Measurements from ENCODE around the gene NOS2.
"Not testable (repeated sequence)": the region's sequence is repeated elsewhere in the genome, so short reads cannot be mapped to it uniquely, and the experiment has no call there.

The NOS2 gene

GRCh38 chr17:27783440-27784350 lies 16.6 kb downstream of the NOS2 start:
- no peak for DNase-seq (ENCODE audit: low read depth)

- DNase-seq (ENCODE audit: low read depth) = no peak
Observed at GRCh38 chr17:27782791-27783206, 17.5 kb downstream of the NOS2 start.

DNA sequence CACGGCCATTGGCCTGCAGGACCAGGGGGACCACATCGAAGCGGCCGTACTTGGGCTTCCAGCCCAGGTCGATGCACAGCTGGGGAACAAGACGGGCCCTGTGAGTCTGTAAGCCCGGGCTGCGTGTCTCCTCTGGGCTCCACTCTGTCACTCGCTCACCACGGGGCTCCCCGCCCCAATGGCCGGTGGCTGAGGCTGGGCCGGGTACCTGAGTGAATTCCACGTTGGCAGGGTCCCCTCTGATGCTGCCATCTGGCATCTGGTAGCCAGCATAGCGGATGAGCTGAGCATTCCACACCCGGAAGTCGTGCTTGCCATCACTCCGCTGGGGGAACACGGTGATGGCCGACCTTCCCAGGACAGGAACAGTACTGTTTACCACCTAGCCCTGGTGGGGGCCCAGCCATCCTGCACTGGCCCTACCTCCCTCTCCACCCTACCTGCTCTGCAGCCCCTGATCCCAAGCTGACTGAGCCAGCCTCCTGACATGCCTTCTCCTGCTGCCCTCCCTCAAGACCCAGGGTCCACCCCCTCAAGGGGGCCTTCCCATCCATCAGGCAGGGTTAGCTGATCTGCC lies 19.4 kb downstream of the NOS2 start:
- DNase-seq (ENCODE audit: low read depth) = no peak

DNA sequence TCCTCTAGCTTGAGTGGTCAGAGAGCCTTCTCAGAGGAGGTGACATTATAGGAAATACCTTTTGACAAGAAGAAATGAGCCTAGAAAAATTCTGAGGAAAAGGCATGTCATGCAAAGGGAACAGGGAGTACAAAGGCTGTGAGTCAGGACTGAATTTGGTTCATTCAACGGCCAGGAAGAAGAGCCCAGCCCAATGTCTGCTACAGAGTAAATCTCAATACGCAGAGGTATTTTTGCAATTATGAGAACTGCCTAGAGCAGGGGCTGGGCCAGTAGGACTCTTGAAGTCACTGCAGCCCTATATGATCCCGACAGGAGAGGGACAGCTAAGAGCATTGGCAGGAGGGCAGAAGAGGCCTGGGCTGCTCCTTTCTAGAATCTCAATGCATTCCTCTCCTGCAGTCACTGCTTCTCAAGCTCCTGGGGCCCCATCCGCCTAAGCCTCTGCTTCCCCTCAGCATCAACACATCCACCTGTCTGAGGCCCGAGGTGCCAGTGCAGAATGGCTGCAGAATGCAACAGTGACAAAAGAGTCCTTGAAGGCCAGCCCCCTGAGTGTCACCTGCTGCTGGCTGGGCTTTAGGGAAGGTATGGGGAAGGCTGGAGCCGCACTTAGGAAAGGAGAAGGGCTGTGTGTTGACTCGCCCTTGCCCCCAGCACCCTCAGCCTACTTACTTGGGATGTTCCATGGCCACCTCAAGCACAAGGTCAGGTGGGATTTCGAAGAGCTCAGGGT lies 20.1 kb downstream of the NOS2 start:
- DNase-seq (ENCODE audit: low read depth) = no peak

GRCh38 chr17:27778183-27778582 lies 22.1 kb downstream of the NOS2 start:
- peak; percentile 17 for DNase-seq (ENCODE audit: low read depth)

GRCh38 chr17:27776882-27777624 lies 23.3 kb downstream of the NOS2 start:
- DNase-seq (ENCODE audit: low read depth) = no peak

- no peak for DNase-seq (ENCODE audit: low read depth)
Observed at GRCh38 chr17:27771586-27771985, 28.7 kb downstream of the NOS2 start.

DNA sequence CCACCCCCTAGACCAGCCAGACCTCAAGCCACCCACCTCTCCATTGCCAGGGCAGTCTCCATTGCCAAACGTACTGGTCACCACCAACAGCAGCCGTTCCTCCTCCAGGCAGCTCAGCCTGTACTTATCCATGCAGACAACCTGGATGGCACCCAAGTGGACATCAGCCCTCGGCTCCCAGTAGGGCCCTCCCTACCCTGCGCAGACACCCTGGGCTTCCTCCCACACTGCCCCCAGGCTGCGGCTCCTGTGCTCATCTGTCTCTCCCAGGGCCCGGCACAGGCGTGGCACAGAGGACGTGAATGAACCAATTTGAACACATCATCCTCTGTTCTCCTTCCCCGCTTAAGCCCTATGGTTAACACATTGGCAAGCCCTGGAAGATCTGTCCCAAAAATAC lies 29.5 kb downstream of the NOS2 start:
- no peak for DNase-seq (ENCODE audit: low read depth)

DNA sequence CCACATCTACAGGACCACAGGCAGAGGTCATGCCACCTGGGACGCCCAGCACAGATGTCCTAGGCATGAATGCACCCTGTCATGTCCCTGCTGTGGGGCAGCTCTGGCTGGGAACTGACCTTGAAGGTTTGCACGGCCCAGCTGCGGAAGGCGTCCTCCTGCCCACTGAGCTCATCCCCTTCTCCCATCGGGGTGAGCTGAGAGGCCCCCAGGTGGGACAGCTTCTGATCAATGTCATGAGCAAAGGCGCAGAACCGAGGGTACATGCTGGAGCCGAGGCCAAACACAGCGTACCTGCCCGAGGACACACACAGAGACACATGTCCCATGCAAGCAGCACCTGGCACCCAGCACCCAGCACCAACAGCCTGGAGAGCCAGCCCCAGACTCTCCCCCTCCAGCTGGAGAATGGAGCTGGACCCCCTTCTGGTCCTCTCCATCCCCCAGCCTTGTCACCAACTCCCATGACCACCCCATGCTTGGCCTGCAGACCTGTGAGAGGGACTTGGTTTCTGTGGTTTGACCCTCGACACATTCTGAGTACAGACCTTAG lies 31.4 kb downstream of the NOS2 start:
- no peak for DNase-seq (ENCODE audit: low read depth)

GRCh38 chr17:27766438-27766837 lies 33.9 kb downstream of the NOS2 start:
- DNase-seq (ENCODE audit: low read depth) = no peak

DNA sequence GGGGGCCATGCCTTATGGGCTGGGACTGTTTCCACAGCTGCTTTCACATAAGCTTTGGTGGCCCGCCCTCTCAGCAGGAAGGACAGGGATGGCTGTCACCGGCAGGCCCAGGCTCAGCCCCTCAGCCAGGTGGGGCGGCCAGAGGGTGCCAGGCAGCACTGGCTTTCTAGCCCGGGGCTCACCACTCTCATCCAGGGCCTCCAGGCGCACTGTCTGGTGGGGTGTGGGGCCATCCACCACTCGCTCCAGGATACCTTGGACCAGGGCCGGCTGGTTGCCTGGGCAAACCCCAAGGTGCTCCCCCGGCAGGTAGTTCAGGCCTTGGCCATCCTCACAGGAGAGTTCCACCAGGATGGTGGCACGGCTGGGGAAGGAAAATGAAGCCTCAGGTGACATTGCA lies 35.0 kb downstream of the NOS2 start:
- no peak for DNase-seq (ENCODE audit: low read depth)

DNA sequence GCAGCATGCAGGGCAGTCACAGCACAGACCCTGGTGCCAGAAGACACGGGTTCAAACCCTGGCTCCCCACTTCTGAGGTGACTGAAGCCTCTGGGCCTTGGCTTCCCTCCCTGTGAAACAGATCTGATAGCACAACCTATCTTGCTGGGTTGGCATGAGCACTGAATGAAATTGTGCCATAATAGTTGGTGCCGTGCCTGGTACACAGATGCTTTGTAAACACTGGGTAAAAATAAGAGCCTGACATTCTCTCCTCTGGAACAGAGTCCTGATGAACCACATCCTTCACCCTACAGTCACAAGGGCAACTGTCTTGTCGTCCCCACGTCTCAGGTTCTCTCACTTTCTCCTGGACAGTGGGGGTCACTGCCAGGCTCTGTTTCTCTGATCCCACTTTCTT lies 35.7 kb downstream of the NOS2 start:
- DNase-seq (ENCODE audit: low read depth) = no peak

- DNase-seq (ENCODE audit: low read depth) = no peak
Observed at GRCh38 chr17:27762527-27763305, 37.6 kb downstream of the NOS2 start.

GRCh38 chr17:27760931-27761330 lies 39.4 kb downstream of the NOS2 start:
- not testable (repeated sequence) for DNase-seq (ENCODE audit: low read depth)

GRCh38 chr17:27760069-27760885 lies 40.1 kb downstream of the NOS2 start:
- DNase-seq (ENCODE audit: low read depth) = no peak

DNA sequence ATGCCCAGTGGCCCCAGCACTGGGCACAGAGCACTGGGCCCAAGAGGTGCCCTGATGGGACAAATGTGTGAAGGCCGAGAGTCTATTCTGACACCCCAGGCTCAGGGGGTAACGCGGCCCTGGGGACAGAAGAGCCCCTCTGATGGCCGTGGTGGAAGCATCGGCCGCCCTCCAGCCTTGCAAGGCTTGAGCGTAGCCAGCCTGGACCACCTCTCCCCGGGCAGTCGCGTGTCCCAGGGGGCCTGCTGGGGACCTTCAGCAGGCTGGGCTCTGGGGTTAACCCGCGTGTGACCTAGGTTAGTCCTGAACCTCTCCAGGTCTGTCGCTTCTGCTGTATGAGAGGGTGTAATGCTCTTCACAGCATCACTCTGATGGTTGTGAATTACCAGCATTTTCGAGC lies 40.8 kb downstream of the NOS2 start:
- no peak for DNase-seq (ENCODE audit: low read depth)

DNA sequence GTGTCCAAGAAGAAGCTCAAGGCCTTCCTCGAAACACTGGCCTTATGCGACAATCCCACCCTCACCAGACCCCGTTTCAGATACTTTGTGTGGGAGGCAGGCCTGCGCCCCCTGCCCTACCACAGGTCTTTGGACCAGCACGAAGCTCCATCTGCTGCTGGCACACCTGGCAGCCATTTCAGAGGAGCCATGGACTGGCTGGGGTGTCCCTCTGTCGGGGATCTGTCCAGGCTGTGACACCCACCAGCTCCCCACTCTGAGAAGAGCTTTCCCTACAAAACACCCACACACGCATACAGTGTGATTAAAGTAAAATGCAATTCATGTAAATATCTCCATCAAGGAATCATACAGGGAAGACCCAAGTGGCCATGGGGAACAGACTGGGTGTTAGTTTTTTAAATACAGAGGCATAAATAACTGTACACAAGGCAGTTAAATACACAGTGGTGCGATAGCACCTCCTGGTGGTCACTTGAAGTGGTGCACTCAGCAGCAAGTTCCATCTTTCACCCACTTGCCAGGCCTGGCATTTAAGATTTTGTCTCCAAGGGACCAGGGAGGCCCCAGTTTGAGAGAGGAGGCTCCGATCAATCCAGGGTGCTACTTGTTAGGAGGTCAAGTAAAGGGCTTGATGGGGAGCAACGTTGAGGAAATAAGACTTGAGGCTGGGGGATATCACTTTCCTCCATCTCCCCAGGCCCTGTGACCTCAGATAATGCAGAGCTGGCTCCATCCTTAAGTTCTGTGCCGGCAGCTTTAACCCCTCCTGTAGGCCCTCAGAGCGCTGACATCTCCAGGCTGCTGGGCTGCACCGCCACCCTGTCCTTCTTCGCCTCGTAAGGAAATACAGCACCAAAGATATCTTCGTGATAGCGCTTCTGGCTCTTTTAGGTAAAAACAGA lies 43.6 kb downstream of the NOS2 start:
- DNase-seq (ENCODE audit: low read depth) = peak; percentile 9

- no peak for DNase-seq (ENCODE audit: low read depth)
Observed at GRCh38 chr17:27755706-27756466, 44.4 kb downstream of the NOS2 start.
